HG02610 (cell line): ENCODE data around the gene OR2F1.
"Not testable (repeated sequence)": the region's sequence is repeated elsewhere in the genome, so short reads cannot be mapped to it uniquely, and the experiment has no call there.

ENCODE experiments used
- ATAC-seq: cut with Tn5 transposase; IDR thresholded peaks from one replicate; pipeline ENCODE4 v1.9.1; 2021; ENCODE audit warnings: mild to moderate bottlenecking, moderate library complexity; ENCODE audit not compliant: unreplicated experiment

OR2F1 gene

GRCh38 chr7:144006029-144006691 is 51.5 kb downstream of the OR2F1 start:
- no peak for ATAC-seq

DNA sequence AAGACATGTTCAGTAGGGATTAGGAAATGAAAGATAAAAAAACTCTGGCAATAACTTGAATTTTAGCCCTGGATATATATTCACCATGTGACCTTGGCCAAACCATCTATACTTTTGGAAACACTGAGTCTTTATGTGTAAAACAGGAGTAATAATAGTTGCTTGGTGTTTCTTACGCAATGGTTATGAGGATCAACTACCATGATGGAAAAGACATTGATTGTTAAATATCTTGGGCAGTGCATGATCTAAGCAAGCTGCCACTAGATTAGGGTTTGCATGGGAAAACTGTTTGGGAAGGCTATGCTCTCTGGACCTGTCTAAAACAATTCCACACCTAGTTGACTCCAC is 52.0 kb downstream of the OR2F1 start:
- no peak for ATAC-seq

GRCh38 chr7:144009361-144009760 is 54.7 kb downstream of the OR2F1 start:
- no peak for ATAC-seq

GRCh38 chr7:144010061-144010460 is 55.4 kb downstream of the OR2F1 start:
- ATAC-seq, result not testable (repeated sequence)

DNA sequence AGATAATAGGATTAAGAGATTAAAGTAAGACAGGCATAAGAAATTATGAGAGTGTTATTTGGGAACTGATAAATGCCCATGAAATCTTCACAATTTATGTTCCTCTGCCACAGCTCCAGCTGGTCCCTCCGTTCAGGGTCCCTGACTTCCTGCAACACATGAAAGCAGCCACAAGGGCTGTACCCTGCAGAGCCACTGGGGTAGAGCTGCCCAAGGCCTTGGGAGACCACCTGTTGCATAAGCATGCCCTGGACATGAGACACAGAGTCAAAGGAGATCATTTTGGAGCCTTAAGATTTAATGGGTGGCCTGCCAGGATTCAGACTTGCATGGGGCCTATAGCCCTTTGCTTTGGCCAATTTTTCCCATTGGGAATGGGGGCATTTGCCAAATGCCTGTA is 56.2 kb downstream of the OR2F1 start:
- not testable (repeated sequence) for ATAC-seq

GRCh38 chr7:144011458-144012230 is 57.0 kb downstream of the OR2F1 start:
- no peak for ATAC-seq
